GM12892 (cell line): Measurements from ENCODE around the gene EFCAB14.
"Not testable (repeated sequence)": the region's sequence is repeated elsewhere in the genome, so short reads cannot be mapped to it uniquely, and the experiment has no call there.

Experiments
- POLR2A ChIP-seq: IDR thresholded peaks from 2 replicates; pipeline ENCODE4 v1.6.1; 2011; ENCODE audit warnings: low read depth, low read length, control low read depth
- POLR2AphosphoS5 ChIP-seq: IDR thresholded peaks from 2 replicates; pipeline ENCODE4 v1.6.1; 2011; ENCODE audit warnings: low read depth, low read length, control low read depth
- TAF1 ChIP-seq: IDR thresholded peaks from 2 replicates; pipeline ENCODE4 v1.6.1; 2011; ENCODE audit warnings: low read depth, mild to moderate bottlenecking, control low read depth, low read length, borderline replicate concordance

GRCh38 chr1:46654698-46655097 lies 64.2 kb downstream of the EFCAB14 start:
- not testable (repeated sequence) for TF ChIP-seq POLR2AphosphoS5, POLR2A, TAF1
